ENCODE data around the gene BRD1.

The BRD1 gene

GRCh38 chr22:49724893-49725489 lies 102.7 kb downstream of the BRD1 start:
- peak; percentile 58 for DNase-seq

GRCh38 chr22:49724030-49724892 lies 103.4 kb downstream of the BRD1 start:
- DNase-seq = peak; percentile 38

- no peak for DNase-seq
Measured at GRCh38 chr22:49723478-49724029, 104.1 kb downstream of the BRD1 start.

All from activated effector memory CD4-positive, alpha-beta T cell treated with Interleukin-2 at 50 U/mL for 16 hours (primary cell).